Activated T-cell treated with anti-CD3 and anti-CD28 coated beads, Interleukin-2, amount 50 U/mL, for 72 hours (primary cell): Measurements from ENCODE around the gene CCN2. TPM values are rescaled to one million over a fixed set of nuclear protein-coding genes. Genes with fewer than 3 reads are reported as not detected.
A peak's percentile ranks its signal among the peaks of the same experiment; 100 is the strongest.

Source experiments
- ATAC-seq, 2 donors: fragments of 150-1000 bp; cut with Tn5 transposase; replicated peaks in 1 of 2; 2 replicates each; pipeline ENCODE4 v1.10.0; 2021; ENCODE audit warnings: moderate library complexity in 2 of 2, mild to moderate bottlenecking in 1 of 2
- DNase-seq, 2 donors: peaks; one replicate each; pipeline ENCODE4 v3.0.0; 2021 to 2022; ENCODE audit warnings: mixed read lengths in 1 of 2
- H3K27ac Mint-ChIP-seq: one replicate; pipeline ENCODE4 v1.8.0; 2022; ENCODE audit warnings: mild to moderate bottlenecking, moderate library complexity, mixed read lengths
- H3K27me3 Mint-ChIP-seq: one replicate; pipeline ENCODE4 v1.8.0; 2022; ENCODE audit warnings: low read depth, mixed read lengths
- H3K36me3 Mint-ChIP-seq, 2 donors: one replicate each; pipeline ENCODE4 v1.8.0; 2022; ENCODE audit warnings: mixed read lengths in 2 of 2, mild to moderate bottlenecking in 1 of 2; ENCODE audit not compliant: insufficient read depth in 2 of 2
- H3K4me1 Mint-ChIP-seq: one replicate; pipeline ENCODE4 v1.8.0; 2022; ENCODE audit warnings: low read depth, mixed read lengths
- H3K4me3 Mint-ChIP-seq, 2 donors: one replicate each; pipeline ENCODE4 v1.8.0; 2022; ENCODE audit warnings: mild to moderate bottlenecking in 2 of 2, mixed read lengths in 2 of 2, moderate library complexity in 2 of 2
- H3K9me3 Mint-ChIP-seq, 2 donors: one replicate each; pipeline ENCODE4 v1.8.0; 2022; ENCODE audit warnings: mixed read lengths in 2 of 2
- total RNA-seq, 2 donors: library from RNA; stranded (reverse); gene quantifications; one replicate each; pipeline ENCODE4 v1.2.3, GENCODE V29; 2022

CCN2 gene
- not detected for total RNA-seq

DNA sequence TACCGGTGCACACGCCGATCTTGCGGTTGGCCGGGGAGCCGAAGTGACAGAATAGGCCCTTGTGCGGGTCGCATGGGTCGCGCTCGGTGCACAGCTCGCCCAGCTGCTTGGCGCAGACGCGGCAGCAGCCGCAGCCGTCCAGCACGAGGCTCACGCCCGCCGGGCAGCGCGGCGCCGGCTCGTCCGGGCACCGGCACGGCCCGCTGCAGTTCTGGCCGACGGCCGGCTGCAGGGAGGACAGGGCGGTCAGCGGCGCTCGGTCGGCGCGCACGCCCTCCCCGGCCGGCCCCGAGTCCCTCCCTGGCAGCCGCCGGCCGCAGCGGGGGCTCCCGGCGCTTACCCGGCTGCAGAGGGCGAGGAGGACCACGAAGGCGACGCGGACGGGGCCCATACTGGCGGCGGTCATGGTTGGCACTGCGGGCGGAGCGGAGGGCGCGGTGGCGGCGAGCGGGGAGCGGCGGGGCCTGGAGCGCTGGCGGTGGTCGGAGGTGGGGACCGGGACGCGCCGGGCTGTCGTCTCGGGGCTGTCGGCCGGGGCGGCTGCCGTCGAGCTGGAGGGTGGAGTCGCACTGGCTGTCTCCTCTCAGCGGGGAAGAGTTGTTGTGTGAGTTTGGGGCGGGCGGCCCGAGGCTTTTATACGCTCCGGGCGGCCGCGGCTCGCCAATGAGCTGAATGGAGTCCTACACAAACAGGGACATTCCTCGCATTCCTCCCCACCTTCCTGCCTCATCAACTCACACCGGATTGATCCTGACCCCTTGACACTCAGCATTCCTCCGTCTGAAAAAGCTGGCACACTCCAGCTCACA, at the start of gene CCN2:
Gene CCN2 (minus strand): TSS at position 606 of the 809 bp plus-strand sequence. CDS start 200 bp downstream, at position 406.
- Mint-ChIP-seq H3K36me3 (peaks cover 0 to 2% of the 10 kb centered on the region in 2 donors), H3K27ac (no peak within 1 kb of the TSS), H3K27me3 (peaks cover 80% of the 10 kb centered on the region), H3K9me3 (no peaks in the 10 kb centered on the region), H3K4me3 (peak within 1 kb of the TSS; percentile 72 to 88), H3K4me1 (peaks cover 14% of the 10 kb centered on the region)
- peak; percentile 6 to 8 for DNase-seq
- peak; percentile 32 to 50 for ATAC-seq

- no peaks in the 10 kb centered on the region for H3K4me1 Mint-ChIP-seq
- no peak overlapping the region for H3K4me3 Mint-ChIP-seq
- no peaks in the 10 kb centered on the region for H3K36me3 Mint-ChIP-seq
- ATAC-seq (no peak), DNase-seq (no peak)
- no peak overlapping the region for H3K27ac Mint-ChIP-seq
- peaks cover 2 to 3% of the 10 kb centered on the region in 2 donors for H3K9me3 Mint-ChIP-seq
- no peaks in the 10 kb centered on the region for H3K27me3 Mint-ChIP-seq
Observed at GRCh38 chr6:132000296-132000695, 49.1 kb upstream of the CCN2 start.

DNA sequence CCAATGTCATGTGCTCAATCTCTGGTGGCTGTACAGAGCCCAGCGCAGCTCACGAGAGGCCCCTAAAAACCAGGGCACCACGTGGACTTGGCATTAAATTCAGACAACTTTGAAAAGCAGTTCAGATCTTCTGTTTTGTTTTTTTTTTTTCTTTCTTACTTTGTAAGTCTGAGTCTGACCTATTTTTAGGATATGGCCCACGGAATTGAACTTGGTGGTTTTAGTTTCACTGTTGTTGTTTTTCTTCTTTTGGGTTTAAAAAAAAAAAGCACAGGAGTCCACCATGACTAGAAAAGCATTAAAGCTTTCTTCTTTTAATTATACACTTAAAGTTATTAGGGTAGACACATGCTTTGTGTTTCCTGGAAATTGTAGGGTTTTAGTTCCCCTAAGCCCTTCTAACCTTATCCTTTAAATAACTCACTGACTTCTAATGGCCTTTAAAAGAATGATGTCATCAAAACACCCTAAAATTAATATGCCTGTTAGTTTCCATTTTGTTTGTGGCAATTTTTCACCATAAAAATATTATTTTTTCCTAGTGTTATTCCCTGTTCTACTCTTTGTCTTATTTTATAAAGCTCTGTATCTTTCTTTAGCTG, 48.5 kb upstream of the CCN2 start:
- Mint-ChIP-seq H3K27ac (no peak overlapping the region), H3K9me3 (peaks cover 2 to 3% of the 10 kb centered on the region in 2 donors), H3K4me3 (no peak overlapping the region), H3K27me3 (no peaks in the 10 kb centered on the region), H3K36me3 (no peaks in the 10 kb centered on the region), H3K4me1 (no peaks in the 10 kb centered on the region)
- no peak for ATAC-seq
- DNase-seq: no peak

GRCh38 chr6:131998255-131998982, 47.2 kb upstream of the CCN2 start:
- H3K36me3 Mint-ChIP-seq: no peaks in the 10 kb centered on the region
- DNase-seq (no peak), ATAC-seq (no peak)
- no peak overlapping the region for H3K4me3 Mint-ChIP-seq
- no peaks in the 10 kb centered on the region for H3K27me3 Mint-ChIP-seq
- no peak overlapping the region for H3K27ac Mint-ChIP-seq
- no peaks in the 10 kb centered on the region for H3K4me1 Mint-ChIP-seq
- peaks cover 1 to 2% of the 10 kb centered on the region in 2 donors for H3K9me3 Mint-ChIP-seq

DNA sequence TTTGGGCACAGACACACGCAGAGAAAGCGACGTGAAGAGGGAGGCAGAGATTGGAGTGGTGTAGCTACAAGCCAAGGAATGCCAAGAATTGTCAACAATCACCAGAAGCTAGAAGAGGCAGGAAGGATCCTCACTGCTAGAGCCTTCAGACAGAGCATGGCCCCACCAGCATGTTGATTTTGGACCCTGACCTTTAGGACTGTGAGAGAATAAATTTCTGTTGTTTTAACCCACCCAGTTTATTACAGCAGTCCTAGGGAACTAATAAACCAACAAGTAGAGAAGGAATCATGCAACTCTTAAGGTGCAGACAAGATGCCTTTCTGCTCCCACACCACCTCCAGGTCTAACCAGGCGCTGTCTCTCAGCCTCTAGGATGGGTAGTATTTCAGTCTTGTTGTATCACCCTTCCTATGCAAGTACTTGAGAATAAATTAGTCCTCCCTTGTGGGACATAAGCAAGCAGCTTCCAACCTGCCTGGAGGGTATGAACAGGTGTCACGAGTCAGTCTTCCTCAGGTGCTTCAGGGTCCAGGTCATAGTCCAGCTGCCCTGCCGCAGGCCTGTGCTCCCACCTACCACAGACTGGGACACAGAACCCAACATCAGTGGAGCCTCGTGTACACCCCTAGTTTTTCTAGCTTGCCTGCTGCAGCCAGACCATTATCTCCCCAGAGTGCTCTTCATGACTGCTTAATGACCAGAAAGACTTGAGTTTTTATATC, 46.4 kb upstream of the CCN2 start:
- H3K4me1 Mint-ChIP-seq: no peaks in the 10 kb centered on the region
- ATAC-seq (no peak), DNase-seq (no peak)
- H3K9me3 Mint-ChIP-seq: peaks cover 0 to 1% of the 10 kb centered on the region in 2 donors
- no peak overlapping the region for H3K4me3 Mint-ChIP-seq
- H3K36me3 Mint-ChIP-seq: no peaks in the 10 kb centered on the region
- no peaks in the 10 kb centered on the region for H3K27me3 Mint-ChIP-seq
- no peak overlapping the region for H3K27ac Mint-ChIP-seq

- Mint-ChIP-seq H3K4me1 (no peaks in the 10 kb centered on the region), H3K9me3 (no peaks in the 10 kb centered on the region), H3K36me3 (no peaks in the 10 kb centered on the region), H3K4me3 (no peak overlapping the region), H3K27me3 (no peaks in the 10 kb centered on the region), H3K27ac (no peak overlapping the region)
- DNase-seq: no peak
- ATAC-seq: no peak
Observed at GRCh38 chr6:131995917-131996316, 44.7 kb upstream of the CCN2 start.

DNA sequence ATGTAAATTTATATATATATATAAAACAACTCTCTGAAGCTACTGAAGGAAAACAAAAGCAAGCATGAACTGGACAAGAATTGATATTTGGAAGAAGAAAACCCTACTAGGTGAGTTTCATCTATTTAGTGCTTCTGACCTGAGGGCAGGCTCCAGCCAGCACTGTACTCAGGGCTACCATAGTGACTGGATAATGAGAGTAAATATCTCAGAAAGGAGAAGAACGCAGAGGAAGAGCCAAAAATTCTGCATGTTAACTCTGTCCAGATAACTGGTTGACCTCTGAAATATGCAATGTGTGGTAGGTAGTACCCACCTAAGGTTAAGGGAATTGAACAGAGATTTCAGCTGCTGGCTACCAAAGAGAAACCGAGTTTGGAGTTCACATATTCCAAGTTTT, 41.4 kb upstream of the CCN2 start:
- Mint-ChIP-seq H3K36me3 (no peaks in the 10 kb centered on the region), H3K27ac (no peak overlapping the region), H3K4me1 (no peaks in the 10 kb centered on the region), H3K4me3 (no peak overlapping the region), H3K27me3 (no peaks in the 10 kb centered on the region), H3K9me3 (no peaks in the 10 kb centered on the region)
- DNase-seq (no peak), ATAC-seq (no peak)

DNA sequence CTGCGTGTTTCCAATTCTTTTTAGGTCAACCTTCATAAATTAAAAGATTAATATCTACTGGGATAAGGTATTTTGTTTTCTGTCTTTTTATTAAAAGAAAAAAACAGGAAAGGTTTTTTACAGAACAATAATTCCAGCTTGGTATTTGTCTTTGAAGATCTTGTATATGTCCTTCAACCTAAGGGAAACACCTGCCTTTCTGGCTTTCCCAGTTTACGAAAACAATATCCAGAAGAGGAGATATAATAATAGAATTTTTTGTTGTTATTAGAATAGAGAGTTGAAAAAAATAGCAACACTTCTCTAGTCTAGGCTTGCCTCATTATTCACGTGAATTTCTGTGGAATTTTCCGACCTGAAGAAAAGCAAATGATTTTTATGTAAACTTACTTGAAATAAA, 37.9 kb upstream of the CCN2 start:
- DNase-seq: no peak
- H3K36me3 Mint-ChIP-seq: no peaks in the 10 kb centered on the region

GRCh38 chr6:131982740-131983259, 31.6 kb upstream of the CCN2 start:
- DNase-seq (no peak), ATAC-seq (no peak)
- no peak overlapping the region for H3K4me3 Mint-ChIP-seq
- H3K4me1 Mint-ChIP-seq: no peaks in the 10 kb centered on the region
- no peaks in the 10 kb centered on the region for H3K27me3 Mint-ChIP-seq
- no peaks in the 10 kb centered on the region for H3K9me3 Mint-ChIP-seq
- H3K27ac Mint-ChIP-seq: no peak overlapping the region
- no peaks in the 10 kb centered on the region for H3K36me3 Mint-ChIP-seq

More for the DNA sequence above, 37.9 kb upstream of the CCN2 start:
- Mint-ChIP-seq H3K27ac (no peak overlapping the region), H3K4me1 (no peaks in the 10 kb centered on the region), H3K9me3 (no peaks in the 10 kb centered on the region), H3K27me3 (no peaks in the 10 kb centered on the region), H3K4me3 (no peak overlapping the region)
- no peak for ATAC-seq

DNA sequence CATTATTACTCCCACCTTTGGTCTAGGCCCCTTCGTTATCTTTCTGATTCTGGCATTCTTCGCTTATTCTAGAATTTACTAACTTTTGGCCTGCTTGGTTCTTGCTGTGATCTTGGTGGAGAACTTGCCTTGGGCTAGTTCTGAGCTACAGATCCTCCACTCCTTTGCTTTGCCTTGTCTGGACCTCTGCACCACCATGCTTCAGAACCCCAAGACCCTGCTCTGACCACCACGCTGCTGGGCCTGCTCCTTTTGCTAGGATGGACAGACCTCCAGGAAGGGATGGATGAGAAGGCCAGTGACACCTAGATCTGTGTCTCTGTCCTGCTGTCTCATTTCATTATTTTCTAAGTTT, 30.4 kb upstream of the CCN2 start:
- Mint-ChIP-seq H3K27me3 (no peaks in the 10 kb centered on the region), H3K9me3 (no peaks in the 10 kb centered on the region), H3K36me3 (no peaks in the 10 kb centered on the region), H3K4me3 (no peak overlapping the region), H3K4me1 (no peaks in the 10 kb centered on the region), H3K27ac (no peak overlapping the region)
- ATAC-seq (no peak), DNase-seq (no peak)

DNA sequence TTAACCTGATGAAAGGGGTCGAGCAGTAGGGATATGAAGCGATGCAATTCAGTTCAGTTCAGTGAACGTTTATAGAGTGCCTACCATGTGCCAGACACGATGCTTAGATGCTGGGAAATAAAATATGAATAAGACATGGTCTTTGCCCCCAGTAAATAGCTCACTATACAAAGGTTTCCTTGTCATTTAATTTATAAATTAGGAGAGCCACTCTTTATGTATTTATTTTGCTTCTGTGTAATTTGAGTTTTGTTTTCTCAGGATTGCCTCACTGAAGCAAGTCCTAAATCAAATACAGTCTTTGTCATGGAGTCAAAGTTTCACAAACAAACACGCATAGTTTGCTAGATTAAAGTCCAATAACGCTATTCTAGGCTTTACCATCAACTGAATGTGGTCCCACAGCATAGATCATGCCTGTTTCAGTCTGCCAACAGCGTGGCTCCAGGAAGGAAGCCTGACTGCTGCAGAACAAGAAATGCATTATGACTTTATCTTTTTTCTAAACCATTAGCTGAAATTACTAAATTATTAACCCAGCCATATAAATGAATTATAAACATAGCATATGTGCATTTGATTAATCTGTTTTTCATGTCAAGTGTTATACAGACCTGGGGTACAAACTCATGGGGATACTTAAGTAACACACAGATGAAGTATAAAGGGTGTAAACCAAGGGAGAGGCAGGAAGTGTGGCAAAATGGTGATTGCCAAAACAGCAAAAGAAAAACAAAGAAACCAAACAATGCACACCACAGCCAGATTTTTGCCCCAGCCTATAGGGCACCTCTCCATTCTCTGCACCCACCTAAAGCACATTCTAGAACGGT, 29.8 kb upstream of the CCN2 start:
- Mint-ChIP-seq H3K27ac (no peak overlapping the region), H3K36me3 (no peaks in the 10 kb centered on the region), H3K27me3 (no peaks in the 10 kb centered on the region), H3K9me3 (no peaks in the 10 kb centered on the region), H3K4me1 (no peaks in the 10 kb centered on the region), H3K4me3 (no peak overlapping the region)
- no peak for DNase-seq
- ATAC-seq: no peak

GRCh38 chr6:131980338-131980790, 29.2 kb upstream of the CCN2 start:
- Mint-ChIP-seq H3K27ac (no peak overlapping the region), H3K4me3 (no peak overlapping the region), H3K36me3 (no peaks in the 10 kb centered on the region), H3K4me1 (no peaks in the 10 kb centered on the region), H3K9me3 (no peaks in the 10 kb centered on the region), H3K27me3 (no peaks in the 10 kb centered on the region)
- no peak for ATAC-seq
- DNase-seq: no peak
